ENCODE measurements around the gene MAP3K5.
A peak's percentile ranks its signal among the peaks of the same experiment; 100 is the strongest.

Gene MAP3K5

GRCh38 chr6:136635615-136636014 is 156.7 kb downstream of the MAP3K5 start:
- no peak overlapping the region for H3K4me2 ChIP-seq (ENCODE audit: low read length, poor library complexity, severe bottlenecking)
- H3K9ac ChIP-seq (ENCODE audit: low read length): no peak overlapping the region
- no peak overlapping the region for H3K4me3 ChIP-seq (ENCODE audit: insufficient read depth in 1 of 2, low read depth in 1 of 2, low read length in 2 of 2)
- no peak overlapping the region for H2AK5ac ChIP-seq (ENCODE audit: low read length, severe bottlenecking)
- H4K91ac ChIP-seq (ENCODE audit: low read length): no peak overlapping the region
- no peak overlapping the region for H2BK120ac ChIP-seq (ENCODE audit: low read depth, low read length)
- H3K79me1 ChIP-seq (replicated peaks; ENCODE audit: low read length, poor library complexity, severe bottlenecking): no peaks in the 10 kb centered on the region
- H3K18ac ChIP-seq (ENCODE audit: low read depth in 1 of 2, low read length in 2 of 2): no peak overlapping the region
- H2BK15ac ChIP-seq (ENCODE audit: low read depth, poor library complexity, severe bottlenecking): no peak overlapping the region
- no peak for DNase-seq
- no peak overlapping the region for H3K23ac ChIP-seq (ENCODE audit: low read length in 2 of 2)
- H4K8ac ChIP-seq (ENCODE audit: low read length): no peak overlapping the region
- H3K36me3 ChIP-seq (ENCODE audit: control insufficient read depth in 1 of 2, insufficient read depth in 2 of 2, low read depth in 1 of 2, low read length in 2 of 2): peaks cover 3 to 10% of the 10 kb centered on the region in 2 experiments
- no peak overlapping the region for H2AFZ ChIP-seq (ENCODE audit: low read depth, low read length)
- H2BK5ac ChIP-seq (ENCODE audit: low read depth, low read length, poor library complexity, severe bottlenecking): no peak overlapping the region
- H3K4ac ChIP-seq (ENCODE audit: low read depth in 1 of 2, low read length in 2 of 2): no peak overlapping the region
- H3K27me3 ChIP-seq (ENCODE audit: control insufficient read depth in 1 of 2, insufficient read depth in 1 of 2, low read length in 2 of 2): no peaks in the 10 kb centered on the region
- no peak overlapping the region for H3K27ac ChIP-seq (ENCODE audit: low read length, poor library complexity, severe bottlenecking)
- no peaks in the 10 kb centered on the region for H3K9me3 ChIP-seq (ENCODE audit: control insufficient read depth, low read length)
- H2BK12ac ChIP-seq (ENCODE audit: low read length in 2 of 2): no peak overlapping the region
- no peak overlapping the region for H3K14ac ChIP-seq (ENCODE audit: low read length in 2 of 2)
- H3K4me1 ChIP-seq (ENCODE audit: control insufficient read depth, insufficient read depth, low read depth, low read length): no peaks in the 10 kb centered on the region
- 87% methylated on average over 2 of the region's 4 CpGs for WGBS

GRCh38 chr6:136633355-136633754 is 158.9 kb downstream of the MAP3K5 start:
- 100% methylated on average over 1 of the region's 1 CpG for WGBS
- Histone ChIP-seq H4K91ac (ENCODE audit: low read length) (no peak overlapping the region), H3K4me3 (ENCODE audit: insufficient read depth in 1 of 2, low read depth in 1 of 2, low read length in 2 of 2) (no peak overlapping the region), H2BK120ac (ENCODE audit: low read depth, low read length) (no peak overlapping the region), H3K27ac (ENCODE audit: low read length, poor library complexity, severe bottlenecking) (no peak overlapping the region), H3K27me3 (ENCODE audit: control insufficient read depth in 1 of 2, insufficient read depth in 1 of 2, low read length in 2 of 2) (no peaks in the 10 kb centered on the region), H3K4me1 (ENCODE audit: control insufficient read depth, insufficient read depth, low read depth, low read length) (no peaks in the 10 kb centered on the region), H3K4ac (ENCODE audit: low read depth in 1 of 2, low read length in 2 of 2) (no peak overlapping the region), H2BK12ac (ENCODE audit: low read length in 2 of 2) (no peak overlapping the region), H3K18ac (ENCODE audit: low read depth in 1 of 2, low read length in 2 of 2) (no peak overlapping the region), H3K14ac (ENCODE audit: low read length in 2 of 2) (no peak overlapping the region), H2BK5ac (ENCODE audit: low read depth, low read length, poor library complexity, severe bottlenecking) (no peak overlapping the region), H3K9me3 (ENCODE audit: control insufficient read depth, low read length) (no peaks in the 10 kb centered on the region), H2AFZ (ENCODE audit: low read depth, low read length) (no peak overlapping the region), H3K79me1 (replicated peaks; ENCODE audit: low read length, poor library complexity, severe bottlenecking) (no peaks in the 10 kb centered on the region), H2AK5ac (ENCODE audit: low read length, severe bottlenecking) (no peak overlapping the region), H3K23ac (ENCODE audit: low read length in 2 of 2) (no peak overlapping the region), H4K8ac (ENCODE audit: low read length) (no peak overlapping the region), H3K36me3 (ENCODE audit: control insufficient read depth in 1 of 2, insufficient read depth in 2 of 2, low read depth in 1 of 2, low read length in 2 of 2) (peaks cover 3 to 10% of the 10 kb centered on the region in 2 experiments), H3K4me2 (ENCODE audit: low read length, poor library complexity, severe bottlenecking) (no peak overlapping the region), H3K9ac (ENCODE audit: low read length) (no peak overlapping the region), H2BK15ac (ENCODE audit: low read depth, poor library complexity, severe bottlenecking) (no peak overlapping the region)
- DNase-seq: no peak

- Histone ChIP-seq H4K91ac (ENCODE audit: low read length) (no peak overlapping the region), H2AK5ac (ENCODE audit: low read length, severe bottlenecking) (no peak overlapping the region), H2AFZ (ENCODE audit: low read depth, low read length) (no peak overlapping the region), H2BK15ac (ENCODE audit: low read depth, poor library complexity, severe bottlenecking) (no peak overlapping the region), H3K36me3 (ENCODE audit: control insufficient read depth in 1 of 2, insufficient read depth in 2 of 2, low read depth in 1 of 2, low read length in 2 of 2) (no peaks in the 10 kb centered on the region), H3K4me1 (ENCODE audit: control insufficient read depth, insufficient read depth, low read depth, low read length) (peaks cover 3% of the 10 kb centered on the region), H3K4me3 (ENCODE audit: insufficient read depth in 1 of 2, low read depth in 1 of 2, low read length in 2 of 2) (no peak overlapping the region), H2BK12ac (ENCODE audit: low read length in 2 of 2) (no peak overlapping the region), H3K9me3 (ENCODE audit: control insufficient read depth, low read length) (no peaks in the 10 kb centered on the region), H3K27ac (ENCODE audit: low read length, poor library complexity, severe bottlenecking) (no peak overlapping the region), H3K4ac (ENCODE audit: low read depth in 1 of 2, low read length in 2 of 2) (no peak overlapping the region), H3K23ac (ENCODE audit: low read length in 2 of 2) (no peak overlapping the region), H3K79me1 (replicated peaks; ENCODE audit: low read length, poor library complexity, severe bottlenecking) (no peaks in the 10 kb centered on the region), H4K8ac (ENCODE audit: low read length) (no peak overlapping the region), H3K27me3 (ENCODE audit: control insufficient read depth in 1 of 2, insufficient read depth in 1 of 2, low read length in 2 of 2) (no peaks in the 10 kb centered on the region), H3K14ac (ENCODE audit: low read length in 2 of 2) (no peak overlapping the region), H2BK5ac (ENCODE audit: low read depth, low read length, poor library complexity, severe bottlenecking) (no peak overlapping the region), H3K18ac (ENCODE audit: low read depth in 1 of 2, low read length in 2 of 2) (no peak overlapping the region), H3K4me2 (ENCODE audit: low read length, poor library complexity, severe bottlenecking) (no peak overlapping the region), H2BK120ac (ENCODE audit: low read depth, low read length) (no peak overlapping the region), H3K9ac (ENCODE audit: low read length) (no peak overlapping the region)
- DNase-seq: peak; percentile 41
- 63% methylated on average over 3 of the region's 5 CpGs for WGBS
Observed at GRCh38 chr6:136628996-136629395, 163.3 kb downstream of the MAP3K5 start.

GRCh38 chr6:136627191-136627590 is 165.1 kb downstream of the MAP3K5 start:
- no peak overlapping the region for H2AK5ac ChIP-seq (ENCODE audit: low read length, severe bottlenecking)
- no peaks in the 10 kb centered on the region for H3K79me1 ChIP-seq (replicated peaks; ENCODE audit: low read length, poor library complexity, severe bottlenecking)
- no peak overlapping the region for H3K4ac ChIP-seq (ENCODE audit: low read depth in 1 of 2, low read length in 2 of 2)
- 98% methylated on average over 5 of the region's 5 CpGs for WGBS
- H3K27ac ChIP-seq (ENCODE audit: low read length, poor library complexity, severe bottlenecking): no peak overlapping the region
- DNase-seq: no peak
- H2BK12ac ChIP-seq (ENCODE audit: low read length in 2 of 2): no peak overlapping the region
- no peaks in the 10 kb centered on the region for H3K9me3 ChIP-seq (ENCODE audit: control insufficient read depth, low read length)
- H4K8ac ChIP-seq (ENCODE audit: low read length): no peak overlapping the region
- peak overlapping the region in 1 of 2 experiments; percentile 24 for H3K18ac ChIP-seq (ENCODE audit: low read depth in 1 of 2, low read length in 2 of 2)
- H2BK5ac ChIP-seq (ENCODE audit: low read depth, low read length, poor library complexity, severe bottlenecking): no peak overlapping the region
- H3K4me1 ChIP-seq (ENCODE audit: control insufficient read depth, insufficient read depth, low read depth, low read length): peaks cover 3% of the 10 kb centered on the region
- no peak overlapping the region for H3K9ac ChIP-seq (ENCODE audit: low read length)
- H4K91ac ChIP-seq (ENCODE audit: low read length): no peak overlapping the region
- H2AFZ ChIP-seq (ENCODE audit: low read depth, low read length): no peak overlapping the region
- H3K4me2 ChIP-seq (ENCODE audit: low read length, poor library complexity, severe bottlenecking): no peak overlapping the region
- no peak overlapping the region for H2BK15ac ChIP-seq (ENCODE audit: low read depth, poor library complexity, severe bottlenecking)
- H2BK120ac ChIP-seq (ENCODE audit: low read depth, low read length): no peak overlapping the region
- no peaks in the 10 kb centered on the region for H3K27me3 ChIP-seq (ENCODE audit: control insufficient read depth in 1 of 2, insufficient read depth in 1 of 2, low read length in 2 of 2)
- no peak overlapping the region for H3K4me3 ChIP-seq (ENCODE audit: insufficient read depth in 1 of 2, low read depth in 1 of 2, low read length in 2 of 2)
- no peak overlapping the region for H3K23ac ChIP-seq (ENCODE audit: low read length in 2 of 2)
- H3K36me3 ChIP-seq (ENCODE audit: control insufficient read depth in 1 of 2, insufficient read depth in 2 of 2, low read depth in 1 of 2, low read length in 2 of 2): no peaks in the 10 kb centered on the region
- H3K14ac ChIP-seq (ENCODE audit: low read length in 2 of 2): no peak overlapping the region
